Measurements from ENCODE around the gene SLC39A12. TPM values are rescaled to one million over a fixed set of nuclear protein-coding genes. Genes with fewer than 3 reads are reported as not detected.

The SLC39A12 gene
- total RNA-seq, 6 experiments from 2014 or later = not detected

DNA sequence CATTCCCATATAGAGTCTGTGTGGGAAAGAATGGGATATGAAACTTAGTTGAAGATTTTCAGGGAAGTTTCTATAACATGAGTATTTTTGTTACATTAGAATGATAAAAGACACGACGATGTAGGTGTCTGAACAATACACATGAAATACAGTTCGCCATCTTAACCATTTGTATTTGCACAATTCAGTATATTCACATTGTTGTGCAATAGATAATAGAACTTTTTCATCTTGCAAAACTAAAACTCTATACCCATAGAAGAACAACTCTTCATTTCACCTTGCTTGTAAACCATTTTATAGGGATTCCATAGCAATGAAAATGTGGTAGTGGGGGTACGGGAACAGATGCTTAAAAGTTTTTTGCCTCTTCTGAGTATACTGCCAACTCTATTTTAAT, 32.8 kb downstream of the SLC39A12 start:
- no peak for DNase-seq
- peaks cover 46% of the 10 kb centered on the region for H3K4me1 Mint-ChIP-seq (ENCODE audit: low read depth)
- H3K27me3 Mint-ChIP-seq (ENCODE audit: insufficient read depth) = peaks cover 6% of the 10 kb centered on the region
- no peak overlapping the region for H3K27ac Mint-ChIP-seq
- no peak for TF ChIP-seq CTCF (IDR thresholded peaks at IDR 0.05)
- no peaks in the 10 kb centered on the region for H3K36me3 Mint-ChIP-seq (ENCODE audit: low read depth)
- H3K9me3 Mint-ChIP-seq = no peaks in the 10 kb centered on the region
- H3K4me3 Mint-ChIP-seq = no peak overlapping the region

GRCh38 chr10:17989908-17990767, 38.4 kb downstream of the SLC39A12 start:
- H3K27ac Mint-ChIP-seq = no peak overlapping the region
- no peaks in the 10 kb centered on the region for H3K36me3 Mint-ChIP-seq (ENCODE audit: low read depth)
- H3K27me3 Mint-ChIP-seq (ENCODE audit: insufficient read depth) = peaks cover 7% of the 10 kb centered on the region
- peaks cover 28% of the 10 kb centered on the region for H3K4me1 Mint-ChIP-seq (ENCODE audit: low read depth)
- H3K4me3 Mint-ChIP-seq = no peak overlapping the region
- no peaks in the 10 kb centered on the region for H3K9me3 Mint-ChIP-seq
- peak; percentile 65 for DNase-seq
- no peak for TF ChIP-seq CTCF (IDR thresholded peaks at IDR 0.05)

DNA sequence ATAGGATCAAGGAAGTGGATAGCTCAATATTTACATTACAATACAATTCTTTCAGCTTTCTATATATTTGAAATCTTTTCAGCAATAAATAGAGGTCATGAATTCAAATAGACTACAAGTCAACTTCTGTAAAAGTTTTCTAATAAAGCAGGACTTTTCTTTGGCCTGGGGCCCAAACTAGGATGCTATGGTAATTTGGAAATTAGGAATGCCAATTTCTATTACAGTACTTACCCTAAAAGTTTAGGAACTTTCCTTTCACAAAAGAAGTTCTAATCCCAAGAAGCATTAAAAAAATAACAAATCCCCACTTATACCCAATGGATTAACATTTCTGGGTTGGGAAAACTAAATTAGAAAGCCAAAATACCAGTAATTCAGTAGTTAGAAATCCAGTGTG, 40.5 kb downstream of the SLC39A12 start:
- no peak overlapping the region for H3K4me3 Mint-ChIP-seq
- H3K36me3 Mint-ChIP-seq (ENCODE audit: low read depth) = no peaks in the 10 kb centered on the region
- peaks cover 7% of the 10 kb centered on the region for H3K27me3 Mint-ChIP-seq (ENCODE audit: insufficient read depth)
- no peak for TF ChIP-seq CTCF (IDR thresholded peaks at IDR 0.05)
- H3K4me1 Mint-ChIP-seq (ENCODE audit: low read depth) = peaks cover 28% of the 10 kb centered on the region
- DNase-seq = no peak
- H3K9me3 Mint-ChIP-seq = no peaks in the 10 kb centered on the region
- H3K27ac Mint-ChIP-seq = no peak overlapping the region

GRCh38 chr10:17993361-17993760, 41.6 kb downstream of the SLC39A12 start:
- Mint-ChIP-seq H3K4me1 (ENCODE audit: low read depth) (peaks cover 28% of the 10 kb centered on the region), H3K4me3 (no peak overlapping the region), H3K36me3 (ENCODE audit: low read depth) (no peaks in the 10 kb centered on the region), H3K9me3 (no peaks in the 10 kb centered on the region), H3K27ac (no peak overlapping the region), H3K27me3 (ENCODE audit: insufficient read depth) (peaks cover 6% of the 10 kb centered on the region)
- TF ChIP-seq CTCF (IDR thresholded peaks at IDR 0.05) = no peak
- peak; percentile 19 for DNase-seq

- peaks cover 3% of the 10 kb centered on the region for H3K27me3 Mint-ChIP-seq (ENCODE audit: insufficient read depth)
- peaks cover 5% of the 10 kb centered on the region for H3K4me1 Mint-ChIP-seq (ENCODE audit: low read depth)
- H3K4me3 Mint-ChIP-seq = no peak overlapping the region
- TF ChIP-seq CTCF (IDR thresholded peaks at IDR 0.05) = no peak
- no peak for DNase-seq
- H3K36me3 Mint-ChIP-seq (ENCODE audit: low read depth) = no peaks in the 10 kb centered on the region
- H3K27ac Mint-ChIP-seq = no peak overlapping the region
- no peaks in the 10 kb centered on the region for H3K9me3 Mint-ChIP-seq
These were observed 48.9 kb downstream of the SLC39A12 start for GRCh38 chr10:18000601-18001000.
